Testis (tissue), 3 donors: ENCODE results near the gene EXOSC1. TPM values are rescaled to one million over a fixed set of nuclear protein-coding genes. Genes with fewer than 3 reads are reported as not detected.
A peak's percentile ranks its signal among the peaks of the same experiment; 100 is the strongest.
"Not testable (repeated sequence)": the region's sequence is repeated elsewhere in the genome, so short reads cannot be mapped to it uniquely, and the experiment has no call there.

Source experiments
- DNase-seq: peaks from one replicate; pipeline ENCODE4 v3.0.0-alpha.2; 2019
- H3K27ac ChIP-seq, 2 donors: fragments of 200-600 bp; sonication (generic); one replicate each; pipeline ENCODE4 v1.5.1; 2019
- H3K27me3 ChIP-seq: fragments of 200-600 bp; sonication (generic); one replicate; pipeline ENCODE4 v1.5.1; 2019
- H3K36me3 ChIP-seq: fragments of 200-600 bp; sonication (generic); one replicate; pipeline ENCODE4 v1.5.1; 2017; ENCODE audit warnings: low read depth; ENCODE audit errors: missing control alignments
- H3K4me1 ChIP-seq: fragments of 200-600 bp; sonication (generic); one replicate; pipeline ENCODE4 v1.5.1; 2019
- H3K4me3 ChIP-seq, 2 donors: fragments of 200-600 bp; sonication (generic); one replicate each; pipeline ENCODE4 v1.5.1; 2017 to 2019
- H3K9me3 ChIP-seq: fragments of 200-600 bp; sonication (generic); one replicate; pipeline ENCODE4 v1.5.1; 2017
- POLR2A ChIP-seq: fragments of 450-650 bp; IDR thresholded peaks from one replicate; pipeline ENCODE4 v1.6.1; 2017; ENCODE audit warnings: antibody characterized with exemption, mild to moderate bottlenecking, moderate library complexity
- WGBS, 2 donors: methylation state at CpG; one replicate each; pipeline ENCODE4 v1.1.5; 2018; 5-methylcytosine and 5-hydroxymethylcytosine counted together
- intact Hi-C: fragments of 100-400 bp; cut with DNase I; formaldehyde crosslinking; loops from one replicate; pipeline ENCODE4 v1.15.1; 2023; ENCODE audit warnings: low total_unique reads
- polyA plus RNA-seq: library from polyadenylated mRNA; stranded (reverse); fragments of 350-450 nt; fragmentation: Illumina TruSeq; extraction: RNeasy Lipid Tissue Mini Kit (QIAGEN cat#74804); gene quantifications from one replicate; pipeline ENCODE4 v1.2.3, GENCODE V29; 2014; ENCODE audit warnings: low read depth, low replicate concordance; ENCODE audit not compliant: insufficient read depth
- total RNA-seq, 2 donors: library from RNA; depleted of rRNA; stranded (reverse); fragments of >200 nt; gene quantifications; one replicate each; pipeline ENCODE4 v1.2.3, GENCODE V29; 2016
- TF ChIP-seq, protein P1 (sequence below), 3 experiments: fragments of 450-650 bp in 2 of 3; fragments of 200-600 bp in 1 of 3; sonication (generic) in 1 of 3; IDR thresholded peaks; one replicate each; pipeline ENCODE4 v1.5.1; 2016 to 2019; ENCODE audit warnings: antibody characterized with exemption in 3 of 3, mild to moderate bottlenecking in 2 of 3, moderate library complexity in 1 of 3

Gene EXOSC1
- total and polyA plus RNA-seq, 3 donors from 2014 or later, result 24.5 to 31.4 (median 27.9) TPM

DNA sequence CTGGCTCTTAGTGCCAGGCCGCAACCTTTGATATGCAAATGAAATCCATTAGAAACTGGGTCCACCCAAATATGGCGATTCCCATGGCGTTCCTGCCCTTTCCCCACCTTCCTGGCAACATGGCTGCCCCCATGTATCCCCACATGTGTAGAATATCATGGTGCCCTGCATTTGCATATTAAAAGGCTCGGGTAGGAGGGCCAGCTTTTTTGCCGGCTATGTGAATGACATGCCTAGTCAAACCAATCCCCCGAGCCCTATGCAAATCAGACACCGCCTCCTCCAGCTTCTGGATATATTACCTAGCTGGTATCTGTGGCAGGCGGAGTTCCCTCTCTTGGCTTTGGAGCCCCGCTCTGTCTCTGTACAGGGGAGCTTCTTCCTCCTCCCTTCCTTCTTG lies 34.1 kb upstream of the EXOSC1 start:
- Histone ChIP-seq H3K27ac (no peak overlapping the region), H3K36me3 (peaks cover 7% of the 10 kb centered on the region), H3K9me3 (no peaks in the 10 kb centered on the region), H3K27me3 (no peaks in the 10 kb centered on the region), H3K4me1 (peaks cover 19% of the 10 kb centered on the region), H3K4me3 (no peak overlapping the region)
- 85 to 87% methylated on average over 9 of the region's 9 CpGs for WGBS, 2 donors
- intact Hi-C loops, result no loop called here
- DNase-seq, result no peak
- TF ChIP-seq, protein P1, sequence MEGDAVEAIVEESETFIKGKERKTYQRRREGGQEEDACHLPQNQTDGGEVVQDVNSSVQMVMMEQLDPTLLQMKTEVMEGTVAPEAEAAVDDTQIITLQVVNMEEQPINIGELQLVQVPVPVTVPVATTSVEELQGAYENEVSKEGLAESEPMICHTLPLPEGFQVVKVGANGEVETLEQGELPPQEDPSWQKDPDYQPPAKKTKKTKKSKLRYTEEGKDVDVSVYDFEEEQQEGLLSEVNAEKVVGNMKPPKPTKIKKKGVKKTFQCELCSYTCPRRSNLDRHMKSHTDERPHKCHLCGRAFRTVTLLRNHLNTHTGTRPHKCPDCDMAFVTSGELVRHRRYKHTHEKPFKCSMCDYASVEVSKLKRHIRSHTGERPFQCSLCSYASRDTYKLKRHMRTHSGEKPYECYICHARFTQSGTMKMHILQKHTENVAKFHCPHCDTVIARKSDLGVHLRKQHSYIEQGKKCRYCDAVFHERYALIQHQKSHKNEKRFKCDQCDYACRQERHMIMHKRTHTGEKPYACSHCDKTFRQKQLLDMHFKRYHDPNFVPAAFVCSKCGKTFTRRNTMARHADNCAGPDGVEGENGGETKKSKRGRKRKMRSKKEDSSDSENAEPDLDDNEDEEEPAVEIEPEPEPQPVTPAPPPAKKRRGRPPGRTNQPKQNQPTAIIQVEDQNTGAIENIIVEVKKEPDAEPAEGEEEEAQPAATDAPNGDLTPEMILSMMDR (IDR thresholded peaks at IDR 0.05), result no peak
- no peak for TF ChIP-seq POLR2A

DNA sequence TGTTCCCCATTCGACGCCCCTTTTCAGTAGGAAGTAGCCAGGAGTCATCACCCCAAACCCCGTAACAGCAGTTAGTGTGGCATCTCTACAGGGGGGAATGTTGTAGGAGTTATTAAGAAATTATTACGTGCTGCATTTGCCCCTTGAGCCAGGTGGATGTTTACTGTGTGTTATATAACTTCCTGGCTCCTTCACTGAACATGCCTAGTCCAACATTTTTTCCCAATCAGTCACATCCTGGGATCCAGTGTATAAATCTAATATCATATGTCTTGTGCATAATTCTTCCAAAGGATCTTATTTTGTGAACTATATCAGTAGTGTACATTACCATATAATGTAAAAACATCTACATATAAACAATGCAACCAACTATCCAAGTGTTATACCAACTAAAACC lies 33.6 kb upstream of the EXOSC1 start:
- H3K36me3 ChIP-seq, intact Hi-C loops, H3K27me3 ChIP-seq, H3K27ac ChIP-seq, H3K9me3 ChIP-seq, H3K4me3 ChIP-seq, DNase-seq: not testable (repeated sequence)
- WGBS, 2 donors, result 89 to 92% methylated on average over 4 of the region's 4 CpGs
- H3K4me1 ChIP-seq, result peaks cover 19% of the 10 kb centered on the region

DNA sequence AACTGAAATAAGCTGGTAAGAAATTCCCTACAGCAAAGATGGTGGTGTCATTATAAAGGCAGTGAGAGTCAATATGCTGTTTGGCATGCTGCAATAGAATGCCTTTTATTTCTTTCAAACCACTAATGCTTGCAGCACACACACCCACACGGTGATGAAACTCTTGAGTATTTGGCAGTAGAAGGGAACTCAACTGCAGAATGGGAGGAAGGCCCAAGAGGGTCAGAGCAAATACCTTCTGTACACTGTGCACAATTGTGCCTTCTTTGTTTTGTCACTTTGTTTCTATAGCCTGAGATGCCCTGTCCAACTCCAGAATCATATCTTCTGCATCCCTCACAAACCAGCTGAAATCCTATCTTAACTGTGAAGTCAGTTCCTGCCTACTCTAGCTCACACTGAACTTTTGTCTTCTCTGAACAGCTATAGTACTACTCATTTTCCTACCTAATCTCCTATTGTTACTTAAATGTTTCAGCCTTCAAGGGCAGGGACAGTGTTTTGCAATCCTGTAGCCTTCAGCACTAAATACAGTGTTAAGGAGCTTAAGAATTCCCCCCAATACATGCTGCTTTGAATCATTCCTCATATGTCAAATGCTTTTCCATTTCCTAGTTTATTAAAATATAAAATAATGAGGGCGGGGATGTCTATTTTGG lies 30.3 kb upstream of the EXOSC1 start:
- Histone ChIP-seq H3K27me3 (no peaks in the 10 kb centered on the region), H3K9me3 (no peaks in the 10 kb centered on the region), H3K4me1 (peaks cover 19% of the 10 kb centered on the region), H3K4me3 (no peak overlapping the region), H3K36me3 (peaks cover 7% of the 10 kb centered on the region), H3K27ac (peak overlapping the region; percentile 6 to 53)
- TF ChIP-seq POLR2A, result no peak
- TF ChIP-seq, protein P1 (IDR thresholded peaks at IDR 0.05), result no peak
- intact Hi-C loops, result no loop called here
- DNase-seq, result peak; percentile 76
- WGBS, 2 donors, result 52 to 77% methylated on average over 2 of the region's 2 CpGs

DNA sequence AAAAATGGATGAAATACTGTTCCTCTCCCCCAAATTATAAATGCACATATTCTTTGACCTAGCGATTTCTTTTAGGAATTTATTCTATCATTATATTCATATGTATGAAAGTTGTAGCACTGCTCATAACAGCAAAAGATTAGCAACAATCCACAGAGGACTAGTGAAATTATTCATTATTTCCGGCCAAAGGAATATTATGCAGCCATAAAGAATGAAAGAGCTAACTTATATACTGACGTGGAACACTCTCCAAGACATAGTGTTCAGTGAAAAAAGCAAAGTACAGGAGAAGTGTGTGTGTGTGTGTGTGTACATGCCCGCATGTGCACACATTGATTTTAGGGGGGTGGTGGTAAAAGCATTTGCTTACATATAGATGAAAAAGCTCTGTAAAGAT lies 29.1 kb upstream of the EXOSC1 start:
- Histone ChIP-seq H3K4me1 (peaks cover 19% of the 10 kb centered on the region), H3K4me3 (no peak overlapping the region), H3K27ac (peak overlapping the region; percentile 4 to 32), H3K27me3 (no peaks in the 10 kb centered on the region), H3K9me3 (no peaks in the 10 kb centered on the region), H3K36me3 (peaks cover 7% of the 10 kb centered on the region)
- no peak for DNase-seq
- WGBS, 2 donors, result 91 to 93% methylated on average over 4 of the region's 4 CpGs
- TF ChIP-seq, protein P1 (IDR thresholded peaks at IDR 0.05), result no peak
- no peak for TF ChIP-seq POLR2A
- intact Hi-C loops, result no loop called here

DNA sequence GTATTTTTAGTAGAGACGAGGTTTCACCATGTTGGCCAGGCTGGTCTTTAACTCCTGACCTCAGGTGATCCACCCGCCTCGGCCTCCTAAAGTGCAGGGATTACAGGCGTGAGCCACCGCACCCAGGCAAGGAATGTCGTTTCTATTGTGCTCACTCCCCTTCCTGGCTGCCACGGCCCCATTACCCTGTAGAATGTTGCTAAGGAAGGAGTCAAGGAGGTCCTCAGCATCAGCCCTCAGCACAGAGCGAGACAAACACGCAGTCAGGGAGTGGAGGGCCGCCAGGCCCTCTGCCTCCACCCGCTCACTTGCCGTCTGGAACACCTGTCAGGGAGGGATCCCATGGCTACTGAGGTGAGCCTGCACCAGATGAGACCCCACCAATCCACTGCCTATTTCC lies 23.0 kb upstream of the EXOSC1 start:
- H3K36me3 ChIP-seq, H3K4me1 ChIP-seq, H3K4me3 ChIP-seq, DNase-seq, H3K27me3 ChIP-seq, H3K27ac ChIP-seq, H3K9me3 ChIP-seq: not testable (repeated sequence)
- intact Hi-C loops, result loop anchor here (10.0 kb wide), 1 partner anchor 76 kb away; no protein-coding TSS in a partner anchor
- WGBS, 2 donors, result 92 to 96% methylated on average over 8 to 12 of the region's 12 CpGs

DNA sequence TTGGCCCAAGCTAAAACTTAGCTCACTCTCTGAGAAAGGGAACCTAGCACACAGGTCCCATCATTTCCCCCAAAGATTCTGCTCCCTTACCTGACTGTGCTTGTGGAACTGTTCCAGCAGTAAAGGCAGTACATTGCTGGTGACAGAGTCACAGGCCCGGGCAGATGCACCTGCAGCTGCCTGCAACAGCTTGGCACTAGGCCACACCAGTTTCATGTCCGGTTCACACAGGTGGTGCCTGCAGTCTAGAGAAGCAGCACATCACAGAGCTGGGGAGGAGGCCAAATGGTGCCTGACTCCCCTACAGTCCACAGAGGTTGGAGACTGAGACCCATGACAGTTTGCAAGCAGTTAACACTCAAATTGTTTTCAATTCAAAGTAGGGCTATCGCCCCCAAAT lies 22.4 kb upstream of the EXOSC1 start:
- no peak overlapping the region for H3K27ac ChIP-seq
- H3K27me3 ChIP-seq, result no peaks in the 10 kb centered on the region
- no peak for TF ChIP-seq POLR2A
- TF ChIP-seq, protein P1 (IDR thresholded peaks at IDR 0.05), result no peak
- no peaks in the 10 kb centered on the region for H3K36me3 ChIP-seq
- H3K4me3 ChIP-seq, result no peak overlapping the region
- no peaks in the 10 kb centered on the region for H3K9me3 ChIP-seq
- no peak for DNase-seq
- WGBS, 2 donors, result 70 to 84% methylated on average over 3 of the region's 3 CpGs
- intact Hi-C loops, result loop anchor here (10.0 kb wide), 1 partner anchor 77 kb away; no protein-coding TSS in a partner anchor
- no peaks in the 10 kb centered on the region for H3K4me1 ChIP-seq
